Nephron (organoid): ENCODE results near the gene SP2.

ENCODE experiments used
- H3K27ac Mint-ChIP-seq, 3 experiments: 2 replicates each; pipeline ENCODE4 v1.8.0; 2020; ENCODE audit warnings: mixed read lengths in 3 of 3, mild to moderate bottlenecking in 2 of 3, moderate library complexity in 1 of 3
- H3K27me3 Mint-ChIP-seq: 2 replicates; pipeline ENCODE4 v1.8.0; 2021; ENCODE audit warnings: low read depth, mild to moderate bottlenecking, moderate library complexity, mixed read lengths
- H3K36me3 Mint-ChIP-seq: 2 replicates; pipeline ENCODE4 v1.8.0; 2020; ENCODE audit warnings: low read depth, mixed read lengths
- H3K4me1 Mint-ChIP-seq: 2 replicates; pipeline ENCODE4 v1.8.0; 2020; ENCODE audit warnings: mixed read lengths
- H3K4me3 Mint-ChIP-seq, 3 experiments: 2 replicates each; pipeline ENCODE4 v1.8.0; 2020; ENCODE audit warnings: mild to moderate bottlenecking in 3 of 3, mixed read lengths in 3 of 3, moderate library complexity in 2 of 3
- H3K9me3 Mint-ChIP-seq: 2 replicates; pipeline ENCODE4 v1.8.0; 2020; ENCODE audit warnings: mixed read lengths
- CTCF ChIP-seq, 3 experiments: fragments of 200-600 bp; sonication (generic); IDR thresholded peaks; one replicate each; pipeline ENCODE4 v1.5.0; 2021; ENCODE audit warnings: antibody characterized with exemption in 3 of 3; ENCODE audit not compliant: unreplicated experiment in 3 of 3

SP2 gene

GRCh38 chr17:47969930-47970724 lies 74.1 kb downstream of the SP2 start:
- no peaks in the 10 kb centered on the region for H3K27me3 Mint-ChIP-seq
- no peaks in the 10 kb centered on the region for H3K9me3 Mint-ChIP-seq
- peak overlapping the region in 2 of 3 experiments; percentile 7 to 49 for H3K27ac Mint-ChIP-seq
- peaks cover 11% of the 10 kb centered on the region for H3K36me3 Mint-ChIP-seq
- TF ChIP-seq CTCF (IDR thresholded peaks at IDR 0.05; ENCODE audit: unreplicated experiment in 3 of 3): no peak
- H3K4me3 Mint-ChIP-seq: peak overlapping the region; percentile 91 to 97 (median 93)
- peaks cover 22% of the 10 kb centered on the region for H3K4me1 Mint-ChIP-seq

GRCh38 chr17:47970725-47971499 lies 74.9 kb downstream of the SP2 start, which contains the start of gene CDK5RAP3:
CDK5RAP3 (plus strand) TSS chr17:47971113; CDS start chr17:47971147, 34 bp downstream.
- Mint-ChIP-seq H3K9me3 (no peaks in the 10 kb centered on the region), H3K4me1 (peaks cover 22% of the 10 kb centered on the region), H3K27me3 (no peaks in the 10 kb centered on the region), H3K36me3 (peaks cover 18% of the 10 kb centered on the region), H3K4me3 (peak within 1 kb of the TSS; percentile 91 to 97 (median 93)), H3K27ac (peak within 1 kb of the TSS; percentile 7 to 91 (median 82))
- TF ChIP-seq CTCF (IDR thresholded peaks at IDR 0.05; ENCODE audit: unreplicated experiment in 3 of 3): peak; percentile 96 to 97 (median 97)

- Mint-ChIP-seq H3K9me3 (no peaks in the 10 kb centered on the region), H3K36me3 (peaks cover 28% of the 10 kb centered on the region), H3K27ac (no peak overlapping the region), H3K27me3 (no peaks in the 10 kb centered on the region), H3K4me1 (peaks cover 17% of the 10 kb centered on the region), H3K4me3 (peak overlapping the region; percentile 54 to 84 (median 59))
- TF ChIP-seq CTCF (IDR thresholded peaks at IDR 0.05; ENCODE audit: unreplicated experiment in 3 of 3): no peak
Observed at GRCh38 chr17:47973541-47973940, 77.5 kb downstream of the SP2 start.

- Mint-ChIP-seq H3K4me3 (no peak overlapping the region), H3K4me1 (peaks cover 8% of the 10 kb centered on the region), H3K27me3 (no peaks in the 10 kb centered on the region), H3K27ac (no peak overlapping the region), H3K36me3 (peaks cover 44% of the 10 kb centered on the region), H3K9me3 (no peaks in the 10 kb centered on the region)
- no peak for TF ChIP-seq CTCF (IDR thresholded peaks at IDR 0.05; ENCODE audit: unreplicated experiment in 3 of 3)
Observed at GRCh38 chr17:47975189-47975822, 79.3 kb downstream of the SP2 start.

GRCh38 chr17:47975823-47976205 lies 79.8 kb downstream of the SP2 start:
- TF ChIP-seq CTCF (IDR thresholded peaks at IDR 0.05; ENCODE audit: unreplicated experiment in 3 of 3): no peak
- peaks cover 49% of the 10 kb centered on the region for H3K36me3 Mint-ChIP-seq

More at GRCh38 chr17:47975823-47976205, 79.8 kb downstream of the SP2 start:
- Mint-ChIP-seq H3K27me3 (peaks cover 3% of the 10 kb centered on the region), H3K4me1 (peaks cover 3% of the 10 kb centered on the region), H3K27ac (no peak overlapping the region), H3K4me3 (no peak overlapping the region), H3K9me3 (no peaks in the 10 kb centered on the region)
